NB4 (cell line): ENCODE results near the gene BHMT2.

Experiments used
- POLR2A ChIP-seq: IDR thresholded peaks from 2 replicates; pipeline ENCODE4 v1.6.1; 2011; ENCODE audit warnings: mild to moderate bottlenecking; ENCODE audit not compliant: insufficient read length; ENCODE audit errors: extremely low read depth
- TF ChIP-seq, protein P1 (sequence below): IDR thresholded peaks from one replicate; pipeline ENCODE4 v1.5.1; 2012; ENCODE audit warnings: low read depth, low read length
- TF ChIP-seq, protein P2 (sequence below): IDR thresholded peaks from 2 replicates; pipeline ENCODE4 v1.6.1; 2011; ENCODE audit warnings: low read depth, low read length

DNA sequence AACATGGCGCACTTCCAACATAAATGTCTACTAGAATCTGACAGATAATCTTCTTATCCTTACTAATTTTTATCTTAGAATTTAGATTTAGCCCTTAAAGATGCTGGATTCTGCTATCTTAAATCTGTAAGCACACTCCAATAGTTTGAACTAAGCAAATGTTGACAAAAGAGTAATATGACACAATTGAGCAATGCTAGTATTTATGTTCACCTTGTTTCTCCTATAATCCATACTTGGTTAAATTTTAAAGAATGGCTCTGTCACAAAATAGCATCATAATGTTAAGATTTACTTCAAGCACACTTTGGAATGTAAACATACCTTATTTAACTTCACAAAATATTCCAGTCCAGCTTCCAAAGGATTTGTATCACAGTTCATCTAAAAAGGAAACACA is 45.6 kb upstream of the BHMT2 start:
- TF ChIP-seq POLR2A, result no peak
- TF ChIP-seq, protein P1, sequence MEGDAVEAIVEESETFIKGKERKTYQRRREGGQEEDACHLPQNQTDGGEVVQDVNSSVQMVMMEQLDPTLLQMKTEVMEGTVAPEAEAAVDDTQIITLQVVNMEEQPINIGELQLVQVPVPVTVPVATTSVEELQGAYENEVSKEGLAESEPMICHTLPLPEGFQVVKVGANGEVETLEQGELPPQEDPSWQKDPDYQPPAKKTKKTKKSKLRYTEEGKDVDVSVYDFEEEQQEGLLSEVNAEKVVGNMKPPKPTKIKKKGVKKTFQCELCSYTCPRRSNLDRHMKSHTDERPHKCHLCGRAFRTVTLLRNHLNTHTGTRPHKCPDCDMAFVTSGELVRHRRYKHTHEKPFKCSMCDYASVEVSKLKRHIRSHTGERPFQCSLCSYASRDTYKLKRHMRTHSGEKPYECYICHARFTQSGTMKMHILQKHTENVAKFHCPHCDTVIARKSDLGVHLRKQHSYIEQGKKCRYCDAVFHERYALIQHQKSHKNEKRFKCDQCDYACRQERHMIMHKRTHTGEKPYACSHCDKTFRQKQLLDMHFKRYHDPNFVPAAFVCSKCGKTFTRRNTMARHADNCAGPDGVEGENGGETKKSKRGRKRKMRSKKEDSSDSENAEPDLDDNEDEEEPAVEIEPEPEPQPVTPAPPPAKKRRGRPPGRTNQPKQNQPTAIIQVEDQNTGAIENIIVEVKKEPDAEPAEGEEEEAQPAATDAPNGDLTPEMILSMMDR, result no peak
- TF ChIP-seq, protein P2, sequence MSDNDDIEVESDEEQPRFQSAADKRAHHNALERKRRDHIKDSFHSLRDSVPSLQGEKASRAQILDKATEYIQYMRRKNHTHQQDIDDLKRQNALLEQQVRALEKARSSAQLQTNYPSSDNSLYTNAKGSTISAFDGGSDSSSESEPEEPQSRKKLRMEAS, result no peak
